OCI-LY3 (cell line): ENCODE measurements around the gene PPP3R1.

Experiments
- H2AFZ ChIP-seq: fragments of 200-600, 300-600 bp; shearing (Covaris generic); 2 replicates; pipeline ENCODE4 v1.6.0; 2014; ENCODE audit warnings: antibody characterized with exemption, low read depth, low read length
- H3K27ac ChIP-seq: fragments of 200-600, 300-600 bp; sonication (generic); 2 replicates; pipeline ENCODE4 v1.5.1; 2014; ENCODE audit warnings: mild to moderate bottlenecking, low read length, moderate library complexity, mixed read lengths
- H3K27me3 ChIP-seq: fragments of 200-600, 300-600 bp; sonication (generic); 2 replicates; pipeline ENCODE4 v1.6.1; 2014; ENCODE audit warnings: low read depth, low read length, mixed read lengths
- H3K36me3 ChIP-seq: fragments of 200-600, 300-600 bp; sonication (generic); replicated peaks from 2 replicates; pipeline ENCODE3; 2014; ENCODE audit warnings: low read depth, low read length, mixed read lengths
- H3K4me1 ChIP-seq: fragments of 300-600, 200-600 bp; sonication (generic); 2 replicates; pipeline ENCODE4 v1.6.1; 2014; ENCODE audit warnings: low read length, mixed read lengths
- H3K4me2 ChIP-seq: fragments of 200-600, 300-600 bp; sonication (generic); 2 replicates; pipeline ENCODE4 v1.6.1; 2014; ENCODE audit warnings: low read length, mixed read lengths
- H3K4me3 ChIP-seq: fragments of 300-600, 200-600 bp; sonication (generic); 2 replicates; pipeline ENCODE4 v1.5.1; 2014; ENCODE audit warnings: antibody characterized with exemption, mild to moderate bottlenecking, low read length, moderate library complexity
- H3K79me2 ChIP-seq: fragments of 300-600, 200-600 bp; shearing (Covaris generic); 2 replicates; pipeline ENCODE4 v1.6.1; 2014; ENCODE audit warnings: mild to moderate bottlenecking, low read length, mixed read lengths
- H3K9ac ChIP-seq: fragments of 300-600, 200-600 bp; shearing (Covaris generic); 2 replicates; pipeline ENCODE4 v1.6.0; 2014; ENCODE audit warnings: mild to moderate bottlenecking, low read length, moderate library complexity
- H3K9me3 ChIP-seq: fragments of 200-600, 300-600 bp; shearing (Covaris generic); 2 replicates; pipeline ENCODE4 v1.6.1; 2014; ENCODE audit warnings: low read length, mixed read lengths; ENCODE audit not compliant: insufficient read depth
- H4K20me1 ChIP-seq: fragments of 200-600, 300-600 bp; sonication (generic); 2 replicates; pipeline ENCODE4 v1.6.1; 2016; ENCODE audit warnings: low read length, mixed read lengths; ENCODE audit not compliant: insufficient read depth
- CTCF ChIP-seq: fragments of 200-600, 300-600 bp; sonication (generic); IDR thresholded peaks from 2 replicates; pipeline ENCODE4 v1.5.1; 2014; ENCODE audit warnings: antibody characterized with exemption, low read length, low read depth
- EZH2phosphoT487 ChIP-seq: fragments of 200-600 bp; shearing (Covaris generic); IDR thresholded peaks from 2 replicates; pipeline ENCODE4 v1.6.1; 2018; ENCODE audit warnings: antibody characterized with exemption, mixed run types, low read depth

The PPP3R1 gene

GRCh38 chr2:68156419-68156818, 95.9 kb downstream of the PPP3R1 start:
- Histone ChIP-seq H3K4me3 (peak overlapping the region; percentile 94), H3K27ac (no peak overlapping the region), H3K4me1 (peaks cover 17% of the 10 kb centered on the region), H3K79me2 (peaks cover 53% of the 10 kb centered on the region), H3K9ac (peak overlapping the region; percentile 81), H3K36me3 (peaks cover 12% of the 10 kb centered on the region), H3K27me3 (no peaks in the 10 kb centered on the region), H4K20me1 (no peaks in the 10 kb centered on the region), H3K4me2 (peak overlapping the region; percentile 99), H3K9me3 (no peaks in the 10 kb centered on the region), H2AFZ (no peak overlapping the region)
- TF ChIP-seq EZH2phosphoT487 (no peak), CTCF (no peak)

GRCh38 chr2:68155618-68156017, 96.7 kb downstream of the PPP3R1 start:
- no peaks in the 10 kb centered on the region for H3K27me3 ChIP-seq
- no peak overlapping the region for H3K4me2 ChIP-seq
- H3K79me2 ChIP-seq = peaks cover 46% of the 10 kb centered on the region
- no peaks in the 10 kb centered on the region for H4K20me1 ChIP-seq
- TF ChIP-seq CTCF = no peak
- TF ChIP-seq EZH2phosphoT487 = no peak
- no peak overlapping the region for H3K9ac ChIP-seq
- no peak overlapping the region for H3K4me3 ChIP-seq
- peaks cover 17% of the 10 kb centered on the region for H3K4me1 ChIP-seq
- peaks cover 4% of the 10 kb centered on the region for H3K36me3 ChIP-seq
- no peak overlapping the region for H2AFZ ChIP-seq
- H3K9me3 ChIP-seq = no peaks in the 10 kb centered on the region
- no peak overlapping the region for H3K27ac ChIP-seq

GRCh38 chr2:68152681-68153347, 99.5 kb downstream of the PPP3R1 start:
- H2AFZ ChIP-seq = no peak overlapping the region
- H3K4me3 ChIP-seq = no peak overlapping the region
- no peaks in the 10 kb centered on the region for H3K9me3 ChIP-seq
- H3K27me3 ChIP-seq = no peaks in the 10 kb centered on the region
- no peak for TF ChIP-seq CTCF
- no peak for TF ChIP-seq EZH2phosphoT487
- no peak overlapping the region for H3K9ac ChIP-seq
- H3K27ac ChIP-seq = no peak overlapping the region
- H3K36me3 ChIP-seq = no peaks in the 10 kb centered on the region
- no peak overlapping the region for H3K4me2 ChIP-seq
- no peaks in the 10 kb centered on the region for H4K20me1 ChIP-seq
- H3K4me1 ChIP-seq = peaks cover 7% of the 10 kb centered on the region
- peaks cover 20% of the 10 kb centered on the region for H3K79me2 ChIP-seq

- Histone ChIP-seq H3K27ac (no peak overlapping the region), H3K4me1 (peaks cover under 1% of the 10 kb centered on the region), H3K4me3 (no peak overlapping the region), H3K4me2 (no peak overlapping the region), H3K79me2 (peaks cover 6% of the 10 kb centered on the region), H2AFZ (no peak overlapping the region), H3K9me3 (no peaks in the 10 kb centered on the region), H3K9ac (no peak overlapping the region), H4K20me1 (no peaks in the 10 kb centered on the region), H3K36me3 (no peaks in the 10 kb centered on the region), H3K27me3 (no peaks in the 10 kb centered on the region)
- TF ChIP-seq CTCF (no peak), EZH2phosphoT487 (no peak)
Observed at GRCh38 chr2:68151037-68151436, 101.3 kb downstream of the PPP3R1 start.
